HFFc6 (cell line): ENCODE data around the gene KCNG2. TPM values are rescaled to one million over a fixed set of nuclear protein-coding genes. Genes with fewer than 3 reads are reported as not detected.

Source experiments
- DNase-seq: peaks from one replicate; pipeline ENCODE4 v3.0.0-alpha.2; 2018
- H3K27ac Mint-ChIP-seq: 2 replicates; pipeline ENCODE4 v1.8.0; 2020; ENCODE audit warnings: mild to moderate bottlenecking, mixed read lengths
- H3K27me3 Mint-ChIP-seq: 2 replicates; pipeline ENCODE4 v1.8.0; 2021; ENCODE audit warnings: mild to moderate bottlenecking, moderate library complexity, mixed read lengths; ENCODE audit not compliant: insufficient read depth
- H3K36me3 Mint-ChIP-seq: 2 replicates; pipeline ENCODE4 v1.8.0; 2021; ENCODE audit warnings: low read depth, mixed read lengths
- H3K4me1 Mint-ChIP-seq: 2 replicates; pipeline ENCODE4 v1.8.0; 2020; ENCODE audit warnings: low read depth, mixed read lengths
- H3K4me3 Mint-ChIP-seq: 2 replicates; pipeline ENCODE4 v1.8.0; 2020; ENCODE audit warnings: mild to moderate bottlenecking, moderate library complexity, mixed read lengths
- H3K9me3 Mint-ChIP-seq: 2 replicates; pipeline ENCODE4 v1.8.0; 2020; ENCODE audit warnings: mild to moderate bottlenecking, mixed read lengths
- total RNA-seq, 6 experiments: library from RNA; stranded (reverse); fragmentation: NEBNext Ultra II Directional; extraction: Animal tissue kit (Norgen Biotek cat#: 25700); gene quantifications; 2 replicates in 1 of 6; 3 replicates in 5 of 6; pipeline ENCODE4 v1.2.3, GENCODE V29; 2021
- TF ChIP-seq, protein P1 (sequence below): fragments of 200-600 bp; sonication (generic); IDR thresholded peaks from 2 replicates; pipeline ENCODE4 v1.5.0; 2021; ENCODE audit warnings: antibody characterized with exemption, mild to moderate bottlenecking

KCNG2 gene
- total RNA-seq, 6 experiments from 2014 or later = not detected

GRCh38 chr18:79772865-79773696, 24.7 kb upstream of the KCNG2 start:
- Mint-ChIP-seq H3K27me3 (peaks cover 27% of the 10 kb centered on the region), H3K9me3 (peaks cover 11% of the 10 kb centered on the region), H3K36me3 (peaks cover 4% of the 10 kb centered on the region; the same call in 1 of the 2 replicates), H3K4me1 (no peaks in the 10 kb centered on the region), H3K4me3 (no peak overlapping the region), H3K27ac (no peak overlapping the region)
- TF ChIP-seq, protein P1, sequence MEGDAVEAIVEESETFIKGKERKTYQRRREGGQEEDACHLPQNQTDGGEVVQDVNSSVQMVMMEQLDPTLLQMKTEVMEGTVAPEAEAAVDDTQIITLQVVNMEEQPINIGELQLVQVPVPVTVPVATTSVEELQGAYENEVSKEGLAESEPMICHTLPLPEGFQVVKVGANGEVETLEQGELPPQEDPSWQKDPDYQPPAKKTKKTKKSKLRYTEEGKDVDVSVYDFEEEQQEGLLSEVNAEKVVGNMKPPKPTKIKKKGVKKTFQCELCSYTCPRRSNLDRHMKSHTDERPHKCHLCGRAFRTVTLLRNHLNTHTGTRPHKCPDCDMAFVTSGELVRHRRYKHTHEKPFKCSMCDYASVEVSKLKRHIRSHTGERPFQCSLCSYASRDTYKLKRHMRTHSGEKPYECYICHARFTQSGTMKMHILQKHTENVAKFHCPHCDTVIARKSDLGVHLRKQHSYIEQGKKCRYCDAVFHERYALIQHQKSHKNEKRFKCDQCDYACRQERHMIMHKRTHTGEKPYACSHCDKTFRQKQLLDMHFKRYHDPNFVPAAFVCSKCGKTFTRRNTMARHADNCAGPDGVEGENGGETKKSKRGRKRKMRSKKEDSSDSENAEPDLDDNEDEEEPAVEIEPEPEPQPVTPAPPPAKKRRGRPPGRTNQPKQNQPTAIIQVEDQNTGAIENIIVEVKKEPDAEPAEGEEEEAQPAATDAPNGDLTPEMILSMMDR = no peak
- DNase-seq = no peak

- Mint-ChIP-seq H3K4me3 (no peak overlapping the region), H3K27ac (no peak overlapping the region), H3K4me1 (no peaks in the 10 kb centered on the region), H3K9me3 (peaks cover 7% of the 10 kb centered on the region), H3K36me3 (no peaks in the 10 kb centered on the region), H3K27me3 (peaks cover 32% of the 10 kb centered on the region)
- TF ChIP-seq, protein P1 = no peak
- no peak for DNase-seq
Observed at GRCh38 chr18:79774111-79774510, 23.6 kb upstream of the KCNG2 start.

DNA sequence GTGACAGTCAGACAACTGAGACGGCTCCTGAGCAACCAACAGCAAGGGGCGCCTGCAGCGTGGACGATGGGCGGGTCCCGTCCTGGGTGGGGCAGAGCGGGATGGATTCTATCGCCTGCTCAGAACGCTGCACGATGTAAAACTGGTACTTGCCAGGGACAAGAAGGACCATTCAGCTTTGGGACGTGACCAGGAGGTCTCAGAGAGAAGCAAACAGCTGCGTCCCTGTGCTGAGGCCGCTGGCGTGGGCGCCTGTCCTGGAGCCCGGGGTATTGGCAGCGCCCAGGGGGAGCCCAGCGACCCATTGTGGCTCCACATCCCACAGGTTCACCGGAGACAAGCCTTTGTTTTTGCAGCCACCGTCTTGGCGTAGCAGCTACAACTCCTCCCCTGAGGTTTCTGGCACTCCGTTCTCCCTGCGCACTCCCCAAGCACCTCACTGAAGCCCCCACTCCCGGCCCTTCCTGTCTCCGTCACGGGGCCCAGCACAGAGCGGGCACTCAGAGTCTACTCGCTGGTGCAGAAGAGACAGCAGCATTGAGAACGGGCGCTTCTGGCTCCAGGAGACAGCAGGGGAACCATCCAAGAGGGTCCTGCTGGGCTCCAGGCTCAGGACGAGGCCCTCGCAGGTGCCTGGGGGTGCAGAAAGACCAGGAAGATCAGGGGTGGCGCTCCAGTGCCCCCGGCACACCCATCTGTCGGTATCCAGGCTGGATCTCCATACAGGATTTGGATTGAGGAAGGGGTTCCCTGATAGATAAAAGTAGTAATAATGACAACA, 22.1 kb upstream of the KCNG2 start:
- Mint-ChIP-seq H3K27me3 (peaks cover 32% of the 10 kb centered on the region), H3K4me3 (no peak overlapping the region), H3K36me3 (no peaks in the 10 kb centered on the region), H3K4me1 (no peaks in the 10 kb centered on the region), H3K27ac (no peak overlapping the region), H3K9me3 (peaks cover 7% of the 10 kb centered on the region)
- DNase-seq = no peak
- TF ChIP-seq, protein P1 = no peak

DNA sequence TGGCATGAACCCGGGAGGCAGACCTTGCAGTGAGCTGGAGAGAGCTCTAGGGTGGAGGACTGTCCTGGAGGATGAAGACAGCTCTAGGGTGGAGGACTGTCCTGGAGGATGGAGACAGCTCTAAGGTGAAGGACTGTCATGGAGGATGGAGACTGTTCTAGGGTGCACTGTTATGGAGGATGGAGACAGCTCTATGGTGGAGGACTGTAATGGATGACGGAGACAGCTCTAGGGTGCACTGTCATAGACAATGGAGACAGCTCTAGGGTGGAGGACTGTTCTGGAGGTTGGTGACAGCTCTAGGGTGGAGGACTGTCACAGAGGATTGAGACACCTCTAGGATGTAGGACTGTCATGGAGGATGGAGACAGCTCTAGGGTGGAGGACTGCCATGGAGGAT, 21.1 kb upstream of the KCNG2 start:
- Mint-ChIP-seq H3K27me3 (peaks cover 35% of the 10 kb centered on the region), H3K36me3 (no peaks in the 10 kb centered on the region), H3K4me1 (no peaks in the 10 kb centered on the region), H3K9me3 (peaks cover 7% of the 10 kb centered on the region), H3K4me3 (no peak overlapping the region), H3K27ac (no peak overlapping the region)
- no peak for DNase-seq
- TF ChIP-seq, protein P1 = no peak

DNA sequence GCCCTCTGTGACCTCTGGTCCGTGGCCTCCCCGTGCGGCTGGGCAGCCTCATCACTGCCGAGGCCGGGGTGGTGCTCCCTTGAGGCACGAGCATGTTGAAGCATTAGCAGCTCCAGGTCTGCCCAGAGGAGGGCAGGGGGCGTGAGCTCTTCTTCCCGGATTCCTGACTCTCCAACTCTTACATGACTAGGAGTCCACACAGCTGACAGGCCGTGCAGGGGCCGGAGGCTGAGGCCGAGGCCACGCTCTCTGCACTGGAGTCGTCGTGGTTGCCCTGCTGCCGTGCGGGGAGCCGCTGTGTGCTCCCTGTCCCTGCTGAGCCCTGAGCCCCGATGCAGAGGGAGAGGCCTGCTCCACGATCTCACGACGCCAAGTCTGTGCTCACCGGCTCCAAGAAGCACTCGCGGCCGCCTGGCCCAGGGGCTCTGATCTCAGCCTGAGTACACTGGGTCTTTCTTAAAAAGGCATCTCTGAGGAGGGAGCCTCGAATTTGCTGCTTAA, 19.4 kb upstream of the KCNG2 start:
- H3K27me3 Mint-ChIP-seq = peaks cover 31% of the 10 kb centered on the region
- DNase-seq = no peak
- H3K4me3 Mint-ChIP-seq = no peak overlapping the region
- no peaks in the 10 kb centered on the region for H3K36me3 Mint-ChIP-seq
- no peaks in the 10 kb centered on the region for H3K4me1 Mint-ChIP-seq
- peaks cover 7% of the 10 kb centered on the region for H3K9me3 Mint-ChIP-seq
- TF ChIP-seq, protein P1 = no peak
- H3K27ac Mint-ChIP-seq = no peak overlapping the region
